Left lung (tissue), 10 donors: ENCODE data around the gene CELF4. TPM values are rescaled to one million over a fixed set of nuclear protein-coding genes. Genes with fewer than 3 reads are reported as not detected.

Source experiments
- ATAC-seq: fragments of 200-7000 bp; cut with Tn5 transposase; one replicate; pipeline ENCODE4 v1.9.1; 2020; ENCODE audit warnings: moderate library complexity
- DNase-seq, 4 donors: peaks; one replicate each; pipeline ENCODE4 v3.0.0-alpha.2; 2013 to 2020
- H3K27ac ChIP-seq, 2 donors: fragments of 200-600 bp; sonication (generic) in 1 of 2; one replicate each; pipeline versions ENCODE4 v1.5.0 to v1.8.0; 2020 to 2021
- H3K27me3 ChIP-seq, 2 donors: fragments of 200-600 bp; sonication (generic) in 1 of 2; one replicate each; pipeline versions ENCODE4 v1.5.0 to v1.8.0; 2020 to 2021
- H3K36me3 ChIP-seq, 2 donors: fragments of 200-600 bp; sonication (generic) in 1 of 2; one replicate each; pipeline versions ENCODE4 v1.5.0 to v1.8.0; 2020 to 2021
- H3K4me1 ChIP-seq, 2 donors: fragments of 200-600 bp; one replicate each; pipeline ENCODE4 v1.8.0; 2021
- H3K4me3 ChIP-seq, 2 donors: fragments of 200-600 bp; sonication (generic) in 1 of 2; one replicate each; pipeline versions ENCODE4 v1.5.0 to v1.8.0; 2020 to 2021; ENCODE audit warnings: mild to moderate bottlenecking in 1 of 2
- H3K9me3 ChIP-seq, 2 donors: fragments of 200-600 bp; sonication (generic) in 1 of 2; one replicate each; pipeline versions ENCODE4 v1.5.0 to v1.8.0; 2020 to 2021
- CTCF ChIP-seq, 2 donors: fragments of 200-600 bp; sonication (generic) in 1 of 2; IDR thresholded peaks; one replicate each; pipeline versions ENCODE4 v1.5.0 to v1.8.0; 2021; ENCODE audit warnings: antibody characterized with exemption in 2 of 2
- intact Hi-C, 2 donors: fragments of 100-400 bp; cut with DNase I; formaldehyde crosslinking; loops; one replicate each; pipeline versions ENCODE4 v1.11.2 to v1.14.2; 2022
- polyA plus RNA-seq, 6 donors: library from polyadenylated mRNA; unstranded; fragments of 120-200 nt; gene quantifications; one replicate each; pipeline ENCODE4 v1.2.1, GENCODE V29; 2013; ENCODE audit not compliant: insufficient read length in 6 of 6
- total RNA-seq, 2 donors: library from RNA; stranded (reverse); fragmentation: NEBNext Ultra II Directional; extraction: Animal tissue kit (Norgen Biotek cat#: 25700); gene quantifications; one replicate each; pipeline ENCODE4 v1.2.1, GENCODE V29; 2021
- donor health status: DM: no; HTN: yes; CAD: no.
- donor health status: DM: no; HTN: no; CAD: no.

The CELF4 gene
- total and polyA plus RNA-seq, 8 donors = 1.1 to 10.3 (median 7.4) TPM

DNA sequence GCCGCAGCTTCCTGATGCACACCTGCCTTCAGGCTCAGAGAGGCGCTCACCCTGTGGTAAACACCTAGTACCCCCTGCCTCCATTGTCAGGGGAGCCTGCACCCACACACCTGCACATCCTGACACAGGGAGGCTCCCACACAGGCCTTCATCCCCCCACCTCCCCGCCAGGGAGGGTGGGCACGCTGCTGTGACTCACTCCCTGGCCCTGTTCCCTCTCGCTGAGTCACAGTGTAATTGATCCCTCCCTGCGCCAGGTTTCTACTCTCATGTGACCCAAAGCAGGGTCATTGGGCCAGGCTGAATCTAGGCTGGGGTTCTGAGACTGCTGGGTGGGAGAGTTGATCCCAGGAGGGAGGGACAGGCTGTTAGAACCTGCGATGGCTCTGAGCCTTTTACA lies 8.5 kb upstream of the CELF4 start:
- Histone ChIP-seq H3K4me1 (no peaks in the 10 kb centered on the region), H3K27me3 (peaks cover 7 to 51% of the 10 kb centered on the region in 2 donors), H3K4me3 (no peak overlapping the region), H3K36me3 (no peaks in the 10 kb centered on the region), H3K27ac (no peak overlapping the region), H3K9me3 (no peaks in the 10 kb centered on the region)
- TF ChIP-seq CTCF (IDR thresholded peaks at IDR 0.05) = no peak
- intact Hi-C loops = no loop called here
- DNase-seq (no peak), ATAC-seq (no peak)

DNA sequence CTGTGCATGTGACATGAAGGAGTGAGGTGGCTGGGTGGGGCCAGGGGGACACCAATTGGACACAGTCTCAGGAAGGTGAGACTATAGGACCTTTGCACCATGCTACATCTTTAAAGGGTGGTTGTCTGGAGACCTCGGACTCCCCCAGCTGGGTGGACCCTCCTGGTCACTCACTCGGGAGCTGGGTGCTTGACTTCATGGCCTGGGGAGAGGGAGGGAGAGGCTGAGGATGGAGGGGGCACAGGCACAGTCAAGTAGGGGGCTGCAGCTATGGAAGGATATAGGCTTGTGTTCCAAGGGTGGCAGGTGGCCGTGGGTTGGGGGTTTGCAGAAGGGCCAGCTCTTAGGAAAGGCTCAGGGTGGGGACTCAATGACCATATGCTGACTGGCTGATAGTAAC lies 7.1 kb upstream of the CELF4 start:
- Histone ChIP-seq H3K4me3 (no peak overlapping the region), H3K27ac (no peak overlapping the region), H3K9me3 (no peaks in the 10 kb centered on the region), H3K4me1 (peaks cover 0 to 2% of the 10 kb centered on the region in 2 donors), H3K36me3 (no peaks in the 10 kb centered on the region), H3K27me3 (peaks cover 21 to 61% of the 10 kb centered on the region in 2 donors)
- intact Hi-C loops = no loop called here
- no peak for TF ChIP-seq CTCF (IDR thresholded peaks at IDR 0.05)
- DNase-seq (no peak), ATAC-seq (no peak)

- intact Hi-C loops = no loop called here
- DNase-seq = no peak
- Histone ChIP-seq H3K4me3 (no peak overlapping the region), H3K4me1 (peaks cover 8 to 17% of the 10 kb centered on the region in 2 donors), H3K27me3 (peaks cover 36 to 70% of the 10 kb centered on the region in 2 donors), H3K9me3 (no peaks in the 10 kb centered on the region), H3K36me3 (no peaks in the 10 kb centered on the region), H3K27ac (no peak overlapping the region)
- no peak for ATAC-seq
- no peak for TF ChIP-seq CTCF (IDR thresholded peaks at IDR 0.05)
These were observed 5.7 kb upstream of the CELF4 start for GRCh38 chr18:37571266-37571665.

DNA sequence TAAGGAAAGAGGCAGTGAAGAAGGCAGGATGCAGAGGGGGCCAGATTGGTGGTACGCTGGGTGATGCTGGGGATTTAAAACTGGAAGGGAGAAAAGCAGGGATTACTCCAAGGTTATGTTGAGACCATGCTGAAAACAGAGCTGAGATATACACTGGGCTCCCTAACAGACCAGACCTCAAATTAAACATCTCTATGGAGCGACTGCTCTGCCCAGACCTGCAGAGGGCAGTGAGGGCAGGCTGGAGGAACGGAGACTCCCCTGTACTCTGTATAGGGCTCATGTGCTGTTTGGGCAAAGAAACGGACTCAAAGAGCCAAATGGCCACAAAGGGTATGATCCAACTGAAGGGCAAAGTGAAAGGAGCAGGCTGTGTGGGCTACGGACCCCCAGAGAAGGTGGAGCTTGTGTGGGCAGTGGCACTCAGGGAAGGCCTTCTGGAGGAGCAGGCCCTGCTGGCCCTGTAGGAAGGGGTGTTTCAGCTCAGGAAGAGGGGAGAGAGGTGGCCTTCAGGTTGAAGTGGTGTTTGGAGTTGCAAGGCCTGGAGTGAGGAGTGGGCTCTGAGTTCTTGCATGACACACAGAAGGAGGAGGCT lies 4.8 kb upstream of the CELF4 start:
- ATAC-seq = no peak
- no peak for TF ChIP-seq CTCF (IDR thresholded peaks at IDR 0.05)
- intact Hi-C loops = no loop called here
- Histone ChIP-seq H3K27ac (no peak overlapping the region), H3K27me3 (peaks cover 38 to 77% of the 10 kb centered on the region in 2 donors), H3K4me1 (peaks cover 8 to 20% of the 10 kb centered on the region in 2 donors), H3K36me3 (no peaks in the 10 kb centered on the region), H3K4me3 (no peak overlapping the region), H3K9me3 (no peaks in the 10 kb centered on the region)
- DNase-seq = no peak

- Histone ChIP-seq H3K9me3 (no peaks in the 10 kb centered on the region), H3K27ac (no peak overlapping the region), H3K27me3 (peaks cover 54 to 83% of the 10 kb centered on the region in 2 donors), H3K4me3 (no peak overlapping the region), H3K4me1 (peaks cover 8 to 27% of the 10 kb centered on the region in 2 donors), H3K36me3 (no peaks in the 10 kb centered on the region)
- no peak for TF ChIP-seq CTCF (IDR thresholded peaks at IDR 0.05)
- ATAC-seq = no peak
- intact Hi-C loops = no loop called here
- DNase-seq = no peak
These were observed 3.1 kb upstream of the CELF4 start for GRCh38 chr18:37568671-37569070.
